Stomach (tissue), 9 donors: Measurements from ENCODE around the gene CRACR2B. TPM values are rescaled to one million over a fixed set of nuclear protein-coding genes. Genes with fewer than 3 reads are reported as not detected.
A peak's percentile ranks its signal among the peaks of the same experiment; 100 is the strongest.

ENCODE experiments used
- DNase-seq, 2 donors: peaks; one replicate each; pipeline versions ENCODE4 v3.0.0 to v3.0.0-alpha.2; 2013 to 2019
- H3K27ac ChIP-seq, 5 donors: fragments of 200-600 bp in 4 of 5; sonication (generic) in 4 of 5; one replicate each; pipeline ENCODE4 v1.5.1; 2013 to 2019; ENCODE audit warnings: mild to moderate bottlenecking in 1 of 5, moderate library complexity in 1 of 5
- H3K27me3 ChIP-seq, 3 donors: fragments of 200-600 bp; sonication (generic); one replicate each; pipeline ENCODE4 v1.5.1; 2017 to 2019; ENCODE audit warnings: mixed run types in 1 of 3
- H3K36me3 ChIP-seq, 4 donors: fragments of 200-600 bp; sonication (generic); 1 replicate in 3 of 4; 2 replicates in 1 of 4; pipeline ENCODE4 v1.5.1; 2016 to 2019
- H3K4me1 ChIP-seq, 4 donors: fragments of 200-600 bp; sonication (generic); one replicate each; pipeline ENCODE4 v1.5.1; 2016 to 2019
- H3K4me3 ChIP-seq, 4 donors: fragments of 200-600 bp; sonication (generic) in 3 of 4; one replicate each; pipeline ENCODE4 v1.5.1; 2016 to 2019; ENCODE audit warnings: mild to moderate bottlenecking in 1 of 4
- H3K9me3 ChIP-seq, 4 donors: fragments of 200-600 bp; sonication (generic); one replicate each; pipeline ENCODE4 v1.5.1; 2016 to 2019
- EP300 ChIP-seq: sonication (generic); formaldehyde crosslinking; IDR thresholded peaks from one replicate; pipeline ENCODE4 v1.6.1; 2017; ENCODE audit warnings: antibody characterized with exemption
- POLR2A ChIP-seq, 4 donors: fragments of 450-650 bp; IDR thresholded peaks; one replicate each; pipeline ENCODE4 v1.6.1; 2016; ENCODE audit warnings: antibody characterized with exemption in 4 of 4, control low read depth in 2 of 4, mild to moderate bottlenecking in 1 of 4, moderate library complexity in 1 of 4
- POLR2AphosphoS5 ChIP-seq, 3 donors: sonication (generic); formaldehyde crosslinking; IDR thresholded peaks; one replicate each; pipeline ENCODE4 v1.6.1; 2016; ENCODE audit warnings: antibody characterized with exemption in 3 of 3
- WGBS, 5 donors: extraction: QIAGEN DNeasy Blood & Tissue Kit in 3 of 5; methylation state at CpG; one replicate each; pipeline versions ENCODE4 v1.1.5 to v1.1.7; 2013 to 2018; 5-methylcytosine and 5-hydroxymethylcytosine counted together
- intact Hi-C: fragments of 100-400 bp; cut with DNase I; formaldehyde crosslinking; loops from one replicate; pipeline ENCODE4 v1.15.1; 2023; ENCODE audit warnings: low total_unique reads
- polyA plus RNA-seq, 3 donors: library from polyadenylated mRNA; stranded (reverse); fragments of 200-250 nt; gene quantifications; one replicate each; pipeline ENCODE4 v1.2.3, GENCODE V29; 2013
- total RNA-seq, 5 donors: library from RNA; depleted of rRNA; stranded (reverse); fragments of >200 nt; gene quantifications; one replicate each; pipeline versions ENCODE4 v1.1.0 to v1.2.3, GENCODE V29; 2014 to 2016
- TF ChIP-seq, protein P1 (sequence below), 7 experiments: fragments of 450-650 bp in 4 of 7; fragments of 200-600 bp in 3 of 7; sonication (generic) in 3 of 7; IDR thresholded peaks; one replicate each; pipeline ENCODE4 v1.5.1; 2016 to 2019; ENCODE audit warnings: antibody characterized with exemption in 7 of 7, control low read depth in 2 of 7, mild to moderate bottlenecking in 1 of 7
- donor health status: healthy with polysubstance abuse.
- donor health status: Bipolar disorder and iron deficiency.
- donor health status: healthy.

Gene CRACR2B
- total and polyA plus RNA-seq, 8 donors: 12.7 to 556 (median 126) TPM

- peaks cover 11 to 40% (median 31%) of the 10 kb centered on the region in 4 donors for H3K4me1 ChIP-seq
- intact Hi-C loops: no loop called here
- no peaks in the 10 kb centered on the region for H3K27me3 ChIP-seq
- 71 to 77% (median 73%) methylated on average over 5 to 21 of the region's 21 CpGs for WGBS, 5 donors
- no peaks in the 10 kb centered on the region for H3K9me3 ChIP-seq
- DNase-seq: no peak
- peaks cover 0 to 32% (median 29%) of the 10 kb centered on the region in 4 donors for H3K36me3 ChIP-seq
- TF ChIP-seq, protein P1, sequence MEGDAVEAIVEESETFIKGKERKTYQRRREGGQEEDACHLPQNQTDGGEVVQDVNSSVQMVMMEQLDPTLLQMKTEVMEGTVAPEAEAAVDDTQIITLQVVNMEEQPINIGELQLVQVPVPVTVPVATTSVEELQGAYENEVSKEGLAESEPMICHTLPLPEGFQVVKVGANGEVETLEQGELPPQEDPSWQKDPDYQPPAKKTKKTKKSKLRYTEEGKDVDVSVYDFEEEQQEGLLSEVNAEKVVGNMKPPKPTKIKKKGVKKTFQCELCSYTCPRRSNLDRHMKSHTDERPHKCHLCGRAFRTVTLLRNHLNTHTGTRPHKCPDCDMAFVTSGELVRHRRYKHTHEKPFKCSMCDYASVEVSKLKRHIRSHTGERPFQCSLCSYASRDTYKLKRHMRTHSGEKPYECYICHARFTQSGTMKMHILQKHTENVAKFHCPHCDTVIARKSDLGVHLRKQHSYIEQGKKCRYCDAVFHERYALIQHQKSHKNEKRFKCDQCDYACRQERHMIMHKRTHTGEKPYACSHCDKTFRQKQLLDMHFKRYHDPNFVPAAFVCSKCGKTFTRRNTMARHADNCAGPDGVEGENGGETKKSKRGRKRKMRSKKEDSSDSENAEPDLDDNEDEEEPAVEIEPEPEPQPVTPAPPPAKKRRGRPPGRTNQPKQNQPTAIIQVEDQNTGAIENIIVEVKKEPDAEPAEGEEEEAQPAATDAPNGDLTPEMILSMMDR (IDR thresholded peaks at IDR 0.05): no peak
- TF ChIP-seq EP300 (no peak), POLR2A (IDR thresholded peaks at IDR 0.05) (no peak), POLR2AphosphoS5 (IDR thresholded peaks at IDR 0.05) (no peak)
- H3K4me3 ChIP-seq: peak overlapping the region in 1 of 4 donors; percentile 27
- peak overlapping the region in 3 of 5 donors; percentile 10 to 58 (median 46) for H3K27ac ChIP-seq
Measured at GRCh38 chr11:860234-861104, 32.8 kb downstream of the CRACR2B start.

- no peaks in the 10 kb centered on the region for H3K9me3 ChIP-seq
- no peaks in the 10 kb centered on the region for H3K27me3 ChIP-seq
- TF ChIP-seq EP300 (no peak), POLR2A (IDR thresholded peaks at IDR 0.05) (no peak), POLR2AphosphoS5 (IDR thresholded peaks at IDR 0.05) (no peak)
- TF ChIP-seq, protein P1 (IDR thresholded peaks at IDR 0.05): no peak
- 51 to 76% (median 62%) methylated on average over 10 to 14 of the region's 14 CpGs for WGBS, 5 donors
- no peak for DNase-seq
- H3K4me3 ChIP-seq: no peak overlapping the region
- intact Hi-C loops: no loop called here
- H3K27ac ChIP-seq: no peak overlapping the region
- H3K4me1 ChIP-seq: peaks cover 11 to 40% (median 31%) of the 10 kb centered on the region in 4 donors
- H3K36me3 ChIP-seq: peaks cover 0 to 38% (median 36%) of the 10 kb centered on the region in 4 donors
Measured at GRCh38 chr11:861105-861479, 33.4 kb downstream of the CRACR2B start.

DNA sequence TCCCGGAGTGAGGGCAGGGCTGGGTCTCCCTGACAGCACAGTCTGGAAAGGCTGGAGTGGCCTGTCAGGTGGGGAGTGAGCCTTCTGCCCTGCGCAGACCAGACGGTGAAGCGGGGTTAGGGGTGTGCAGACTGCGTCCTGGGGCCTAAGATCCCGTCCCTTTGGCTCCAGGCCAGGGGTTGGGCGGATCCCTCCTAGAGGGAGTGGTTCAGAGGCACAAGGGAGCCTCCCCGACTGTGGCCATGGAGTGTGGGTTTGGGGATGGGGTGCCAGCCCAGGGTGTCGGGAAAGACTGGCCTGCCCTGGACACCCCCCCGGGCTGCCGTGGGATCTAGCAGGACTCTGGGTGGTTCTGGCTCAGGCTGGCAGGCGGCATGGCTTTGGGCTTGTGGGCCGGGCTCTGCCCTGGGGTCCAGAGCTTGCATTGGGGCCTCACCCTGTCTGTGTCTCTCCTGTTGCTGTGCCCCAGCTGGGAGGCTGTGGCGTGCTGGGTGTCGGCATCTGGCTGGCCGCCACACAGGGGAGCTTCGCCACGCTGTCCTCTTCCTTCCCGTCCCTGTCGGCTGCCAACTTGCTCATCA, 34.5 kb downstream of the CRACR2B start:
- DNase-seq: peak; percentile 58 to 76
- no peaks in the 10 kb centered on the region for H3K9me3 ChIP-seq
- no peak overlapping the region for H3K27ac ChIP-seq
- WGBS, 5 donors: 27 to 46% (median 40%) methylated on average over 17 to 20 of the region's 20 CpGs
- TF ChIP-seq POLR2AphosphoS5 (IDR thresholded peaks at IDR 0.05): no peak
- TF ChIP-seq, protein P1 (IDR thresholded peaks at IDR 0.05): no peak
- no peak for TF ChIP-seq EP300
- TF ChIP-seq POLR2A (IDR thresholded peaks at IDR 0.05): no peak
- no peak overlapping the region for H3K4me3 ChIP-seq
- H3K27me3 ChIP-seq: no peaks in the 10 kb centered on the region
- intact Hi-C loops: no loop called here
- H3K36me3 ChIP-seq: peaks cover 3 to 49% (median 46%) of the 10 kb centered on the region in 4 donors
- peaks cover 11 to 40% (median 31%) of the 10 kb centered on the region in 4 donors for H3K4me1 ChIP-seq

DNA sequence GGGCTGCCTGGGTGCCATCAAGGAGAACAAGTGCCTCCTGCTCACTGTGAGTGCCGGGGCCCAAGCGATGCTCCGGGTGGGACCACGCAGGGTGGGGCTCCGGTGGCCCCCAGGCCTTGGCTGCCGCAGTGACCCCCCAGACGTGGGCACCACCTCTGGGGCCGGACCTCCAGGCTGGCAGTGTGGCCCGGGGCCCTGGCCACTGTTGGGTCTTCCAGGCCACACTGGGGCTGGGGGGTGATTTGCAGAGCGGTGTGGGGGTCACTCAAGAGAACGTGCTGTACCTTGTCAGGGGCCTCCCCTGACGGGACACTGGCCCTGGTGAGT, 34.9 kb downstream of the CRACR2B start:
- Histone ChIP-seq H3K36me3 (peaks cover 3 to 53% (median 47%) of the 10 kb centered on the region in 4 donors), H3K4me3 (no peak overlapping the region), H3K27me3 (no peaks in the 10 kb centered on the region), H3K27ac (no peak overlapping the region), H3K4me1 (peaks cover 11 to 40% (median 31%) of the 10 kb centered on the region in 4 donors), H3K9me3 (no peaks in the 10 kb centered on the region)
- TF ChIP-seq POLR2A (IDR thresholded peaks at IDR 0.05): no peak
- TF ChIP-seq, protein P1 (IDR thresholded peaks at IDR 0.05): no peak
- TF ChIP-seq EP300: no peak
- no peak for TF ChIP-seq POLR2AphosphoS5 (IDR thresholded peaks at IDR 0.05)
- peak in 1 of 2 donors; percentile 71 for DNase-seq
- 30 to 66% (median 53%) methylated on average over 3 to 12 of the region's 12 CpGs for WGBS, 5 donors
- intact Hi-C loops: no loop called here
